T-helper 9 cell (primary cell): Measurements from ENCODE around the gene PARP2.
"Not testable (repeated sequence)": the region's sequence is repeated elsewhere in the genome, so short reads cannot be mapped to it uniquely, and the experiment has no call there.

Experiments used
- DNase-seq: peaks from one replicate; pipeline ENCODE4 v3.0.0-alpha.2; 2020
- total RNA-seq, 2 donors: gene quantifications; one replicate each; lab custom pipeline; 2026; lab: John Stamatoyannopoulos, UW

The PARP2 gene
- total RNA-seq = 14.5 to 18.0 reads per million in 2 donors

GRCh38 chr14:20343092-20343861, at the start of gene PARP2:
PARP2 (plus strand) TSS chr14:20343635; CDS start chr14:20343642, 7 bp downstream.
- DNase-seq = peak; percentile 83

- DNase-seq = no peak
Observed at GRCh38 chr14:20294636-20295035, 48.8 kb upstream of the PARP2 start.

- no peak for DNase-seq
Observed at GRCh38 chr14:20295067-20295466, 48.4 kb upstream of the PARP2 start.

- DNase-seq = no peak
Observed at GRCh38 chr14:20302042-20302755, 41.2 kb upstream of the PARP2 start.

- DNase-seq = peak; percentile 93
Observed at GRCh38 chr14:20305265-20306078, 38.0 kb upstream of the PARP2 start, which contains the start of gene TTC5. TTC5 (minus strand) TSS chr14:20305951; CDS start chr14:20305937, 14 bp downstream.

- no peak for DNase-seq
Observed at GRCh38 chr14:20306079-20306423, 37.4 kb upstream of the PARP2 start.

- no peak for DNase-seq
Observed at GRCh38 chr14:20314026-20314425, 29.4 kb upstream of the PARP2 start.

GRCh38 chr14:20317720-20318119, 25.7 kb upstream of the PARP2 start:
- DNase-seq = no peak

GRCh38 chr14:20327005-20327869, 16.2 kb upstream of the PARP2 start:
- no peak for DNase-seq

- no peak for DNase-seq
Observed at GRCh38 chr14:20328705-20329104, 14.7 kb upstream of the PARP2 start.

- no peak for DNase-seq
Observed at GRCh38 chr14:20329355-20329754, 14.1 kb upstream of the PARP2 start.

GRCh38 chr14:20331053-20331613, 12.3 kb upstream of the PARP2 start:
- no peak for DNase-seq

- DNase-seq = no peak
Observed at GRCh38 chr14:20332431-20332787, 11.0 kb upstream of the PARP2 start.

GRCh38 chr14:20332788-20333493, 10.5 kb upstream of the PARP2 start, which contains the start of gene CCNB1IP1:
CCNB1IP1 (minus strand) TSS chr14:20333279; CDS start chr14:20316523, 16,756 bp downstream.
- DNase-seq = peak; percentile 21

GRCh38 chr14:20333494-20333841, 10.0 kb upstream of the PARP2 start:
- no peak for DNase-seq

- no peak for DNase-seq
Observed at GRCh38 chr14:20334017-20334416, 9.4 kb upstream of the PARP2 start.

GRCh38 chr14:20341032-20341431, 2.4 kb upstream of the PARP2 start:
- not testable (repeated sequence) for DNase-seq

- no peak for DNase-seq
Observed at GRCh38 chr14:20341646-20342045, 1.8 kb upstream of the PARP2 start.

GRCh38 chr14:20343862-20344220, 406 bp downstream of the PARP2 start:
- DNase-seq = no peak

GRCh38 chr14:20345366-20345765, 1.9 kb downstream of the PARP2 start:
- no peak for DNase-seq

- no peak for DNase-seq
Observed at GRCh38 chr14:20346713-20347112, 3.3 kb downstream of the PARP2 start.
